ENCODE results near the gene MEMO1.

DNA sequence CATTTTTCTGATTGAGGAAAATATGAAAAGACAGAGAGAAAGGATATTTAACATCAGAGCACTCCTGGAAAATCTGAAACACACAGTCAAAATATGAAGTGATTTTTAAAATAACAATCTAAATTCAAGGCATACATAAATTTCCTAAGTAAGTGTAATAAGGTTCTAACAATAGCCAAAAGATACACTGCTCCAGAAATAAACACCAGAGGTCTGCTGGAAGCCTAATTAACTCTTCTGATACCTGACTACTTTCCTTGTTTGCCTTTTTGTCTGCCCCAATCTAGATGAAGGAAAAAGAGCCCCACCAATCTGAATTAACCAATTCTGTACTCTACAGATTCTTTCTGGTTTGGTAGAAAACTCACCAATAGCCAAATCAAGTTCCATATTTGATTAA is 87.1 kb downstream of the MEMO1 start:
- TF ChIP-seq EZH2 (IDR thresholded peaks at IDR 0.05; ENCODE audit: borderline replicate concordance, low read depth, low read length) (no peak), JUND (IDR thresholded peaks at IDR 0.05; ENCODE audit: borderline replicate concordance, low read depth, low read length) (no peak), JUND (tag; IDR thresholded peaks at IDR 0.05; ENCODE audit: borderline replicate concordance, low read depth, low read length) (no peak)
